Aorta (tissue), 5 donors: Measurements from ENCODE around the gene TSPAN33. TPM values are rescaled to one million over a fixed set of nuclear protein-coding genes. Genes with fewer than 3 reads are reported as not detected.
"Not testable (repeated sequence)": the region's sequence is repeated elsewhere in the genome, so short reads cannot be mapped to it uniquely, and the experiment has no call there.

ENCODE experiments used
- ATAC-seq: fragments of 200-7000 bp; cut with Tn5 transposase; one replicate; pipeline ENCODE4 v1.9.1; 2022; ENCODE audit warnings: moderate library complexity; ENCODE audit not compliant: low FRiP score
- DNase-seq, 2 donors: peaks; one replicate each; pipeline ENCODE4 v3.0.0-alpha.2; 2020
- H3K27ac ChIP-seq, 2 donors: one replicate each; pipeline ENCODE4 v1.5.1; 2013; ENCODE audit warnings: low read length in 2 of 2, mild to moderate bottlenecking in 2 of 2, moderate library complexity in 2 of 2, control low read depth in 1 of 2, inconsistent platforms in 1 of 2, low read depth in 1 of 2
- H3K27me3 ChIP-seq, 2 donors: one replicate each; pipeline ENCODE4 v1.6.1; 2013; ENCODE audit warnings: control low read depth in 1 of 2, low read length in 1 of 2, mild to moderate bottlenecking in 1 of 2, moderate library complexity in 1 of 2; ENCODE audit not compliant: insufficient read depth in 2 of 2, control insufficient read depth in 1 of 2
- H3K36me3 ChIP-seq, 2 donors: one replicate each; pipeline ENCODE4 v1.6.1; 2013; ENCODE audit warnings: control low read depth in 1 of 2, low read length in 1 of 2, mild to moderate bottlenecking in 1 of 2; ENCODE audit not compliant: insufficient read depth in 2 of 2, control insufficient read depth in 1 of 2
- H3K4me1 ChIP-seq, 2 donors: one replicate each; pipeline ENCODE4 v1.6.1; 2013; ENCODE audit warnings: low read length in 2 of 2, control low read depth in 1 of 2, mild to moderate bottlenecking in 1 of 2, moderate library complexity in 1 of 2; ENCODE audit not compliant: insufficient read depth in 2 of 2, control insufficient read depth in 1 of 2
- H3K4me3 ChIP-seq, 2 donors: one replicate each; pipeline ENCODE4 v1.5.1; 2013; ENCODE audit warnings: low read length in 2 of 2, control low read depth in 1 of 2, mild to moderate bottlenecking in 1 of 2
- H3K9me3 ChIP-seq: one replicate; pipeline ENCODE4 v1.6.1; 2013; ENCODE audit warnings: mild to moderate bottlenecking, low read length; ENCODE audit not compliant: control insufficient read depth
- WGBS, 2 donors: extraction: QIAGEN DNeasy Blood & Tissue Kit; methylation state at CpG; one replicate each; pipeline ENCODE4 v1.1.7; 2013; 5-methylcytosine and 5-hydroxymethylcytosine counted together
- intact Hi-C, 2 donors: fragments of 100-400 bp; cut with DNase I; formaldehyde crosslinking; loops; one replicate each; pipeline versions ENCODE4 v1.14.2 to v1.15.0; 2022
- polyA plus RNA-seq, 2 donors: library from polyadenylated mRNA; stranded (reverse); fragments of 200-250 nt; gene quantifications; one replicate each; pipeline ENCODE4 v1.2.3, GENCODE V29; 2013
- total RNA-seq, 2 donors: library from RNA; stranded (reverse); fragmentation: NEBNext Ultra II Directional; extraction: Animal tissue kit (Norgen Biotek cat#: 25700); gene quantifications; one replicate each; pipeline ENCODE4 v1.2.1, GENCODE V29; 2021
- donor health status: healthy with polysubstance abuse.
- donor health status: Bipolar disorder and iron deficiency.
- donor health status: DM: no; HTN: no; CAD: no.
- donor health status: DM: no; HTN: no; CAD: no.
- donor health status: DM: yes; HTN: yes; CAD: no.

TSPAN33 gene
- total and polyA plus RNA-seq, 4 donors = 2.5 to 16.5 (median 7.6) TPM

DNA sequence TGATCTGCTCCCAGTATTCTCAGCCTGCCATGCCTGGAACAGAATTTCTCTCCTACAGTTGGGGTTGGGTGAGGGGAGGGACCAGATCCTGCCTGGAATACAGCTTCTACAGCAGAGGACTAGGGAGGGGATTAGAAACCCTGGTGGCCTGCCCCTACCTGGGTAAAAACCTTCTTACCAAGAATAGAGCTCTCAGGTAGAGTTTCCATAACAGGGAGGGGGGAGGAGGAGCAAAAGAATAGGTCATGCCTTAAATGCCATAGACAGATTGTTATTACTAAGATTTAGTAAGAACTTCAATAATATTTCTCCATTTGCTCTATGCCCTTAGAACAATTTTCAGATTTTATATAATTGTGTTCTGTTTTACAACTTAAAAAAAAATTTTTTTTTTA is 33.5 kb upstream of the TSPAN33 start:
- Histone ChIP-seq H3K4me1 (no peaks in the 10 kb centered on the region), H3K9me3 (peaks cover 5% of the 10 kb centered on the region), H3K4me3 (no peak overlapping the region), H3K27me3 (no peaks in the 10 kb centered on the region), H3K27ac (no peak overlapping the region), H3K36me3 (no peaks in the 10 kb centered on the region)
- DNase-seq (no peak), ATAC-seq (no peak)
- intact Hi-C loops = no loop called here

DNA sequence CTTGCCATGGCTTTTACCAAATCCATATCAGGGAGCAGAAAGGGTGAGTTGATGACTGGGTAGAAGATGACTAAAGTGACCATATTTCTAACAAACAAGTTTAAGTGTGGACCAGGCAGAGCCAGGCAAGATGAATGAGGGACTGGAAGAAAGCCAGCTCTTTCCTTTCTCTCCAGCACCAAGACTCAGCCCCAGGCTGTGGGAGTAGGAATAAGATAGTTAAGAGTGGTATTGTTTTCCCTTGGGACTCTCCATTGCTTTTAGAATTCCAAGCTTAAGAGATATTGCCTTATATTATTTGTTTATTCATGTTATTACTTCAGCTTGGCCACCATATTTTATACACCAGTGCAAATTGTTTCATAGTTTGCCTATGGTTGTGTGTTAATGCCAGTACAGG is 28.8 kb upstream of the TSPAN33 start:
- no peak for ATAC-seq
- H3K4me3 ChIP-seq = no peak overlapping the region
- H3K4me1 ChIP-seq = no peaks in the 10 kb centered on the region

DNA sequence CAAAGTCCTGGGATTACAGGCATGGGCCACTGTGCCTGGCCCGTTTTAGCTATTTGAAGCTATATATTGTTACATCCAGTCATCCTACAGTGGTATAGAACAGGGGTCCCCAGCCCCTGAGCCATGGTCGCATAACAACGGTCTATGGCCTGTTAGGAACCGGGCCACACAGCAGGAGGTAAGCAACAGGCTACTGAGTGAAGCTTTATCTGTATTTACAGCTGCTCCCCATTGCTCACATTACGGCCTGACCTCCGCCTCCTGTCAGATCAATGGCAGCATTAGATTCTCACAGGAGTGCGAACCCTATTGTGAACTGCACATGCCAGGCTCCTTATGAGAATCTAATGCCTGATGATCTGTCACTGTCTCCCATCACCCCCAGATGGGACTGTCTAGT is 26.3 kb upstream of the TSPAN33 start:
- 85% methylated on average over 7 of the region's 7 CpGs for WGBS, 2 donors
- DNase-seq (no peak), ATAC-seq (no peak)
- Histone ChIP-seq H3K4me3 (no peak overlapping the region), H3K27me3 (no peaks in the 10 kb centered on the region), H3K9me3 (peaks cover 8% of the 10 kb centered on the region), H3K4me1 (no peaks in the 10 kb centered on the region), H3K27ac (no peak overlapping the region), H3K36me3 (no peaks in the 10 kb centered on the region)
- intact Hi-C loops = no loop called here

More for the DNA sequence above, 28.8 kb upstream of the TSPAN33 start:
- intact Hi-C loops = no loop called here
- no peak for DNase-seq
- no peaks in the 10 kb centered on the region for H3K36me3 ChIP-seq
- H3K27me3 ChIP-seq = no peaks in the 10 kb centered on the region
- H3K27ac ChIP-seq = no peak overlapping the region
- H3K9me3 ChIP-seq = peaks cover 8% of the 10 kb centered on the region

DNA sequence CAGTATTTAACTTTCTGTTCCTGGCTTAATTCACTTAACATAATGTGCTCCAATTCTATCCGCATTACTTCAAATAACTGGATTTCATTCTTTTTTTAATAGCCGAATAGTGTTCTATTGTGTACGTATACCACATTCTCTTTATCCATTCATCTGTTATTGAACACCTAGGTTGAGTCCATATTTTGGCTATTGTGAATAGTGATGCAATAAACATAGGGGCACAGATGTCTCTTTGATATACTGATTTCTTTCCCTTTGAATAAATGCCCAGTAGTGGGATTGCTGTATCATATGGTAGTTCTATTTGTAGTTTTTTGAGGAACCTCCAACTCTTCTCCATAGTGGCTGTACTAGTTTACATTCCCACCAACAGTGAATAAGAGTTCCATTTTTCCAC is 25.5 kb upstream of the TSPAN33 start:
- Histone ChIP-seq H3K9me3 (peaks cover 8% of the 10 kb centered on the region), H3K4me1 (no peaks in the 10 kb centered on the region), H3K4me3 (no peak overlapping the region), H3K27me3 (no peaks in the 10 kb centered on the region), H3K36me3 (no peaks in the 10 kb centered on the region), H3K27ac (no peak overlapping the region)
- intact Hi-C loops = no loop called here
- 94 to 95% methylated on average over 3 of the region's 3 CpGs for WGBS, 2 donors
- DNase-seq (no peak), ATAC-seq (no peak)

DNA sequence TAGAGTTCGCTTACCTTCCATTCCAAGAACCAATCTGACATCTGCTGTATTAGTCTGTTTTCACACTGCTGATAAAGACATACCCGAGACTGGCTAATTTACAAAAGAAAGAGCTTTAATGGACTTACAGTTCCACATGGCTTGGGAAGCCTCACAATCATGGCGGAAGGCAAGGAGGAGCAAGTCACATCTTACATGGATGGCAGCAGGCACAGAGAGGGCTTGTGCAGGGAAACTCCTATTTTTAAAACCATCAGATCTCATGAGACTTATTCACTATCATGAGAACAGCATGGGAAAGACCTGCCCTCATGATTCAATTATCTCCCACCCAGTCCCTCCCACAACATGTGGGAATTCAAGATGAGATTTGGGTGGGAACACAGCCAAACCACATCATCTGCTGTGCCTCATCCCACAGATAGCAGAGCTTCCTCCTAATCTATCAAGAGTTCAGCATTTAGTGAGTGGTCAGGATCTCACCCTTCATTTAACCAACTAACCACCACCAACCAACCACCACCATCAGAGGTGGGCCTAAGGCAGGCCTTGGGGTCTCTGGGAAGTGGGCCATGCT is 22.9 kb upstream of the TSPAN33 start:
- H3K9me3 ChIP-seq, H3K27me3 ChIP-seq, H3K36me3 ChIP-seq, DNase-seq, intact Hi-C loops, H3K4me1 ChIP-seq, ATAC-seq, H3K4me3 ChIP-seq, H3K27ac ChIP-seq: not testable (repeated sequence)
- 91 to 94% methylated on average over 3 of the region's 3 CpGs for WGBS, 2 donors

DNA sequence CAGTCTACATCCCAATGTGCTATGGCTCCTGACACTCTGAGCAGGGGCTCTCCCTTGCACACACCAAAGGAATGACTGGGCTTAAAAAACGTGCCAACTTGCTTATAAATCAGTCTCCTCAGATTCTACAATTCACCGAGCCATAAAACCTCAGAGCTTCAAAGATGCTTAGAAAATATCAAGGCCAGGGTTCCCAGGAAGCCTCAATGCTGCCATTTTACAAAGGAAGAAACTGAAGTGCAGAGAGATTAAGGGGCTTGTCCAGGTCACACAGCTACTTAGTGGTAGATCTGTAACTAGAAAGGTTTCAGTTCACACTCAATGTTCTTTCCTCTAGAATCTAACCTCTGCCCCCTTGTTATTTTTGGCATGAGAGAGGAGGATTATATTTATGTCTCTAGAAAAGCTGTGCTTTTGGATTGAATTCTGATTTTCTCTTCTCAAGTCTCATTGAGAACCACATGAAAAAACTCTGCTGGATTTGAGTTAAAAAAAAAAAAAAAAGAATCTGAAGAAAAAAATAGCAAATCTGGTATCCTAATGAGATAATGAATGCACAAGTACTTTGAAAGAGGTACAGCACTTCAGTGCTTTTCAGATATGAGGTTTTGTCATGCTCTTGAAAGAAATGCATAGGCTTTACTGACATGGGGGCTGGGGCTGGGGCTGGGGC is 22.3 kb upstream of the TSPAN33 start:
- ATAC-seq (no peak), DNase-seq (no peak)
- Histone ChIP-seq H3K9me3 (peaks cover 3% of the 10 kb centered on the region), H3K27me3 (no peaks in the 10 kb centered on the region), H3K4me3 (no peak overlapping the region), H3K36me3 (no peaks in the 10 kb centered on the region), H3K27ac (no peak overlapping the region), H3K4me1 (no peaks in the 10 kb centered on the region)
- 68 to 73% methylated on average over 2 of the region's 2 CpGs for WGBS, 2 donors
- intact Hi-C loops = no loop called here

DNA sequence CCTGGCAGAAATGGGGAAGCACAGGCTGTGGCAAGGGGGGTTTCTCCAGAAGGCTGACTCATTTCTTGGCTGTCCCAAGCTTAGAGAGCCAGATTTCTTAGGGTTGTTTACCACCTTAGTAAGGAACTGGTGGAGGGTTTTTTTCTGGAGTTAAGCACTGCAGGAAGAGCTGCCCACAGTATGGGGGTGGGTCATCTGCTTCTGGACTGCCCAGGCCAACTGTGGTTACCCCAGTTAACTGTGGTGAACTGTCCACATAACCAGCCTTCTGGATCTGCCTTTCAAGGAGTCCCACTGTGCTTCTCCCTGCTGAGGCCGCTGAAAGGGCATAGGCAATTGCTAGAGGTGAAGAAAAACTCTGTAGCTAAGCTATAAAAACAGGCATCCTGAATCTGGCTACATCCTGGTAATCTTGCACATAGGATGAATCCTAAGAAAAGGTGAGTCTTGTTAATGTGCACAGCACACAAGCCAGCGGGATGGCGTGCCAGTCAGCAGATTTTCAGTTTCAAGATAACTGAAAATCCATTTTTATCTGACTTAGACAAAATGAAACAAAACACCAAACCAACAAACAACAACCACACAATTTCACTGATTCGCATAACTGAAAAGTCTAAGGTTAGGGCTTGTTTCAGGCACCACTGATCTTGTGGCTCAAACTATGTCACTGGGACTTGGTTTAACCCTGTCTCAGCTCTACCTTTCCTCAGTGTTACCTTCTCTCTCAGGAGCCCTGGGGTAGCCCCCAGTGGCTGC is 21.6 kb upstream of the TSPAN33 start:
- Histone ChIP-seq H3K9me3 (peaks cover 3% of the 10 kb centered on the region), H3K27ac (no peak overlapping the region), H3K36me3 (no peaks in the 10 kb centered on the region), H3K4me3 (no peak overlapping the region), H3K4me1 (no peaks in the 10 kb centered on the region), H3K27me3 (no peaks in the 10 kb centered on the region)
- DNase-seq = no peak
- intact Hi-C loops = no loop called here
- no peak for ATAC-seq
- WGBS, 2 donors = 87 to 89% methylated on average over 4 of the region's 4 CpGs

DNA sequence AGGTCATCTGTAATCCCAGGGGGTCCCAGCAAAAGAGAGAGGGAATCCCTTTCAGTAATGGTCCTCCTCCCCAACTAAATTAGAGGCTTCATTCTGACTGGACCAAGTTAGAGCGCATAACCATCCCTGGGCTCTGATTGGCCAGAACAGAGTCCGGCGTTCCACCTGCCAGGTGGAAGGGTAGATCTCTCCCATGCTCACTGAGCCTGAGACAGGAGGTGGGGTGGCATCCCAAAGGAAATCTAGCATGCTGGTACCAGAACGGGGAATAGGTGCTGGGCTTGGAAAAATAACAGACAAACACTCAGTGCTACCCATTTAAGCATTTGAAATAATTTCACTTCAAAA is 21.0 kb upstream of the TSPAN33 start:
- DNase-seq (no peak), ATAC-seq (no peak)
- Histone ChIP-seq H3K27me3 (no peaks in the 10 kb centered on the region), H3K4me1 (no peaks in the 10 kb centered on the region), H3K9me3 (no peaks in the 10 kb centered on the region), H3K4me3 (no peak overlapping the region), H3K27ac (no peak overlapping the region), H3K36me3 (no peaks in the 10 kb centered on the region)
- intact Hi-C loops = no loop called here
- WGBS, 2 donors = 89 to 91% methylated on average over 4 of the region's 4 CpGs

DNA sequence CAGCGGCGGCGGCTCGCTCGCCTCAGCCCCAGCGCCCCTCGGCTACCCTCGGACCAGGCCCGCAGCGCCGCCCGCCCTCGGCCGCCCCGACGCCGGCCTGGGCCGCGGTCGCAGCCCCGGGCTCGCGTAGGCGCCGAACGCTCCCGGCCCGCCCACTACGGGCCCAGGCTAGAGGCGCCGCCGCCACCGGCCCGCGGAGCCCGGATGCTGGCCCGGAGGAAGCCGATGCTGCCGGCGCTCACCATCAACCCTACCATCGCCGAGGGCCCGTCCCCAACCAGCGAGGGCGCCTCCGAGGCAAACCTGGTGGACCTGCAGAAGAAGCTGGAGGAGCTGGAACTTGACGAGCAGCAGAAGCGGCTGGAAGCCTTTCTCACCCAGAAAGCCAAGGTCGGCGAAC is 18.2 kb upstream of the TSPAN33 start:
- intact Hi-C loops = no loop called here
- DNase-seq = no peak
- H3K36me3 ChIP-seq = no peaks in the 10 kb centered on the region
- no peak for ATAC-seq
- no peaks in the 10 kb centered on the region for H3K4me1 ChIP-seq
- no peak overlapping the region for H3K4me3 ChIP-seq
- WGBS, 2 donors = 30 to 31% methylated on average over 36 to 50 of the region's 50 CpGs
- no peaks in the 10 kb centered on the region for H3K27me3 ChIP-seq
- no peaks in the 10 kb centered on the region for H3K9me3 ChIP-seq
- H3K27ac ChIP-seq = no peak overlapping the region
